A549 (cell line): ENCODE results near the gene MAGI2. TPM values are rescaled to one million over a fixed set of nuclear protein-coding genes. Genes with fewer than 3 reads are reported as not detected.
A peak's percentile ranks its signal among the peaks of the same experiment; 100 is the strongest.

Source experiments
- ATAC-seq, 2 experiments: fragments of 200-7000 bp in 1 of 2; fragments of >200 bp in 1 of 2; cut with Nextera tagmentation in 1 of 2; cut with Tn5 transposase in 1 of 2; 3 replicates each; pipeline versions ENCODE4 v1.8.0 to v1.9.1; 2018 to 2020; ENCODE audit warnings: mild to moderate bottlenecking in 1 of 2, moderate library complexity in 1 of 2
- CTCF ChIA-PET: fragments of 300-600 bp; sonication (Branson Sonifier 250); formaldehyde crosslinking; extraction: SDS; loops from one replicate; lab custom pipeline; 2021; ENCODE audit warnings: antibody characterized with exemption, inconsistent platforms; lab: Yijun Ruan, JAX
- POLR2A ChIA-PET: fragments of 350-600 bp; formaldehyde crosslinking; extraction: SDS; loops from one replicate; lab custom pipeline; 2021; ENCODE audit warnings: antibody characterized with exemption, inconsistent platforms; lab: Yijun Ruan, JAX
- DNase-seq, 2 experiments: peaks; one replicate each; pipeline versions ENCODE4 v3.0.0 to v3.0.0-alpha.2; 2011 to 2016; ENCODE audit warnings: low read depth in 1 of 2, low spot score in 1 of 2
- FAIRE-seq: peaks from 2 replicates; lab custom pipeline; 2011; peaks lifted over from hg19 to GRCh38; lab: Jason Lieb, UNC
- H3K27ac ChIP-seq, 2 experiments: fragments of >200 bp; sonication (Bioruptor Twin); formaldehyde crosslinking; 3 replicates each; pipeline ENCODE4 v1.5.1; 2016 to 2017
- H3K4me1 ChIP-seq: fragments of >200 bp; sonication (Bioruptor Twin); formaldehyde crosslinking; 3 replicates; pipeline ENCODE4 v1.6.1; 2016
- H3K4me2 ChIP-seq: fragments of >200 bp; sonication (Bioruptor Twin); formaldehyde crosslinking; 3 replicates; pipeline ENCODE4 v1.6.1; 2016
- H3K4me3 ChIP-seq: fragments of >200 bp; sonication (Bioruptor Twin); formaldehyde crosslinking; 3 replicates; pipeline ENCODE4 v1.5.1; 2016
- H3K9me3 ChIP-seq: fragments of >200 bp; sonication (Bioruptor Twin); formaldehyde crosslinking; 3 replicates; pipeline ENCODE4 v1.6.1; 2016
- BCL3 ChIP-seq: fragments of >200 bp; sonication (Bioruptor Twin); formaldehyde crosslinking; IDR thresholded peaks from 3 replicates; pipeline ENCODE4 v1.6.1; 2016
- BHLHE40 ChIP-seq: IDR thresholded peaks from 2 replicates; pipeline ENCODE4 v1.6.1; 2012; ENCODE audit warnings: low read depth, low read length, inconsistent platforms
- CBX2 ChIP-seq: fragments of 200-600 bp; sonication (generic); IDR thresholded peaks from 2 replicates; pipeline ENCODE4 v1.6.1; 2016; ENCODE audit warnings: low read depth, mild to moderate bottlenecking, borderline replicate concordance
- EP300 ChIP-seq, 2 experiments: fragments of >200 bp; sonication (Bioruptor Twin); formaldehyde crosslinking; IDR thresholded peaks; 2 replicates in 1 of 2; 3 replicates in 1 of 2; pipeline ENCODE4 v1.6.1; 2016 to 2017
- FOSB ChIP-seq: fragments of 250-450 bp; sonication (Bioruptor Pico); IDR thresholded peaks from 2 replicates; pipeline ENCODE4 v1.5.0; 2020; ENCODE audit warnings: mild to moderate bottlenecking, moderate library complexity
- FOXS1 ChIP-seq: fragments of 250-450 bp; sonication (Bioruptor Pico); IDR thresholded peaks from 2 replicates; pipeline ENCODE4 v1.5.0; 2020; ENCODE audit warnings: mild to moderate bottlenecking, moderate library complexity
- GATA3 ChIP-seq: IDR thresholded peaks from 2 replicates; pipeline ENCODE4 v1.6.1; 2012; ENCODE audit warnings: borderline replicate concordance
- HDAC2 ChIP-seq: fragments of 200-600 bp; sonication (generic); IDR thresholded peaks from 2 replicates; pipeline ENCODE4 v1.6.1; 2016
- HES2 ChIP-seq: fragments of >200 bp; sonication (Bioruptor Twin); formaldehyde crosslinking; IDR thresholded peaks from 2 replicates; pipeline ENCODE4 v1.6.1; 2016
- HOXA7 ChIP-seq: fragments of 250-450 bp; sonication (Bioruptor Pico); IDR thresholded peaks from 2 replicates; pipeline ENCODE4 v1.5.0; 2020; ENCODE audit warnings: mild to moderate bottlenecking, moderate library complexity
- HOXB5 ChIP-seq: fragments of 250-450 bp; sonication (Bioruptor Pico); IDR thresholded peaks from 2 replicates; pipeline ENCODE4 v1.5.0; 2020; ENCODE audit warnings: mild to moderate bottlenecking, moderate library complexity
- KDM5A ChIP-seq: fragments of 200-600 bp; sonication (generic); IDR thresholded peaks from 2 replicates; pipeline ENCODE4 v1.6.1; 2016; ENCODE audit warnings: antibody characterized with exemption, mild to moderate bottlenecking
- MAFK ChIP-seq: fragments of 450-650 bp; IDR thresholded peaks from 2 replicates; pipeline ENCODE4 v1.6.1; 2014; ENCODE audit not compliant: partially characterized antibody
- NFE2L2 ChIP-seq: fragments of 150-350 bp; conservative IDR thresholded peaks from 2 replicates; pipeline ENCODE4 v1.6.1; 2014; ENCODE audit warnings: low read length
- PBX3 ChIP-seq: IDR thresholded peaks from 2 replicates; pipeline ENCODE4 v1.6.1; 2012
- PHF8 ChIP-seq: fragments of 200-600 bp; sonication (generic); IDR thresholded peaks from 2 replicates; pipeline ENCODE4 v1.6.1; 2016; ENCODE audit warnings: low read depth, mild to moderate bottlenecking, antibody characterized with exemption, moderate library complexity, borderline replicate concordance
- POLR2A ChIP-seq: IDR thresholded peaks from 2 replicates; pipeline ENCODE4 v1.6.1; 2012; ENCODE audit warnings: mild to moderate bottlenecking, low read length
- POLR2AphosphoS2 ChIP-seq: conservative IDR thresholded peaks from 2 replicates; pipeline ENCODE4 v1.6.1; 2012; ENCODE audit warnings: low read length, improper control_type of control experiment, inconsistent platforms
- RARB ChIP-seq: fragments of 250-450 bp; sonication (Bioruptor Pico); IDR thresholded peaks from 2 replicates; pipeline ENCODE4 v1.8.0; 2021; ENCODE audit warnings: mild to moderate bottlenecking, moderate library complexity
- SMC3 ChIP-seq: fragments of >200 bp; sonication (Bioruptor Twin); formaldehyde crosslinking; IDR thresholded peaks from 3 replicates; pipeline ENCODE4 v1.6.1; 2018; ENCODE audit warnings: inconsistent platforms
- TFCP2L1 ChIP-seq: fragments of 250-450 bp; sonication (Bioruptor Pico); IDR thresholded peaks from 2 replicates; pipeline ENCODE4 v1.5.0; 2021; ENCODE audit warnings: mild to moderate bottlenecking
- ZC3H11A ChIP-seq: fragments of 450-650 bp; IDR thresholded peaks from 2 replicates; pipeline ENCODE4 v1.6.1; 2014; ENCODE audit warnings: antibody characterized with exemption, mild to moderate bottlenecking
- ZNF302 ChIP-seq: fragments of 250-450 bp; sonication (Bioruptor Pico); IDR thresholded peaks from 2 replicates; pipeline ENCODE4 v1.9.0; 2021; ENCODE audit warnings: inconsistent platforms, mild to moderate bottlenecking, moderate library complexity
- ZSCAN20 ChIP-seq: fragments of 250-450 bp; sonication (Bioruptor Pico); IDR thresholded peaks from 2 replicates; pipeline ENCODE4 v1.8.0; 2022; ENCODE audit warnings: mild to moderate bottlenecking, moderate library complexity
- WGBS: methylation state at CpG from one replicate; pipeline ENCODE4 v1.1.6; 2017; ENCODE audit errors: missing lambda C conversion rate; 5-methylcytosine and 5-hydroxymethylcytosine counted together
- polyA plus RNA-seq, 4 experiments: library from polyadenylated mRNA; depleted of rRNA in 3 of 4; stranded (reverse); fragments of >200 nt; fragmentation: RNase III in 1 of 4; extraction: RNeasy Plus Mini Kit Qiagen cat#74134 plus additional on column Dnase treatment in 1 of 4; gene quantifications; 2 replicates in 3 of 4; 3 replicates in 1 of 4; pipeline ENCODE4 v1.2.3, GENCODE V29; 2011 to 2017
- TF ChIP-seq, protein P1 (sequence below): IDR thresholded peaks from 2 replicates; pipeline ENCODE4 v1.6.1; 2012; ENCODE audit warnings: low read depth, borderline replicate concordance
- TF ChIP-seq, protein P2 (sequence below): fragments of >200 bp; sonication (Bioruptor Twin); formaldehyde crosslinking; IDR thresholded peaks from 3 replicates; pipeline ENCODE4 v1.5.1; 2016

MAGI2 gene
- polyA plus RNA-seq, 2 of the 4 experiments (the other 2 are of a cell fraction): 0.48 to 0.81 TPM

DNA sequence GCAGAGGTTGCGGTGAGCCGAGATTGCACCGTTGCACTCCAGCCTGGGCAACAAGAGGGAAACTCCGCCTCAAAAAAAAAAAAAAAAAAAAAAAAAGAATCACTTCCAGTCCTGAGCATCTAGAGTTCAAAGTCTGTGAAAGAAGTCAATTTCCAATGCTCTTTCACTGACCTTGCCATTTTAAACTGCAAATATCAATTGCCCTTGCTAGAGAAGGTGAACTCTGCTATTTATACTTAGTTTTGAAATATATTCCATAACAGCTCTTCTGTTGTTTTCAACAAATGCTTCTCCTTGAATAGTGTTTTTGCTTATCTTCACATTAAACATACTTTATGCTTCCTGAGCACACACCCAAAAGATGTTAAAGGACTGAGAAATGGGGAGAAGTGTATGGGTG, 1323.6 kb downstream of the MAGI2 start (continued):
- no peak for TF ChIP-seq PBX3
- TF ChIP-seq HES2: no peak
- TF ChIP-seq POLR2A: no peak

DNA sequence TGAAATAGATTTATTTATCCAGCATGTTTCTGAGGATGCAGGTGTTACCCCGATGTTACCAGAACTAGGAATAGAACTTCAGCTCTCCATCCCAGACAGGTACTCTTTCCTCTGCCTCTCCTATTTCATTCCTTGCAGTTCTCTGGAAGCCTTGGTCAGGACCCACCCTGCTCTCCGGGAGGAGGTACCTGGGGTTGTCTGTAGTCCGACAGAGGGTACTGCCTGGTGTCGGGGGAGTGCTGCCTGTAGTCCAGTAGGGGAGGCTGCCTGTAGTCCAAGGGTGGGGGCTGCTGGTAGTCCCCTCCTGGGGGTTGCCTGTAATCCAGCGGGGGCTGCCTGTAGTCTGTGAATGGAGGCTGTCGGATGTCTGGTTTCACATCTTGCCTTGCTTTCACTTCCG, 1326.5 kb downstream of the MAGI2 start:
- Histone ChIP-seq H3K4me2 (no peak overlapping the region), H3K9me3 (no peaks in the 10 kb centered on the region), H3K4me1 (peaks cover 4% of the 10 kb centered on the region; the same call in 2 of the 3 replicates), H3K4me3 (no peak overlapping the region), H3K27ac (no peak overlapping the region)
- CTCF ChIA-PET: no interaction called here
- DNase-seq: no peak
- POLR2A ChIA-PET: no interaction called here
- FAIRE-seq: no peak
- 58% methylated on average over 7 of the region's 7 CpGs for WGBS
- no peak for ATAC-seq
- TF ChIP-seq ZSCAN20 (no peak), FOXS1 (no peak), ZC3H11A (no peak), FOSB (CRISPR knock-in tag) (no peak), HDAC2 (no peak), GATA3 (no peak), BHLHE40 (no peak), HOXA7 (CRISPR knock-in tag) (no peak), KDM5A (no peak), HOXB5 (no peak), TFCP2L1 (CRISPR knock-in tag) (no peak), EP300 (IDR thresholded peaks at IDR 0.05) (no peak), CBX2 (no peak), ZNF302 (no peak), SMC3 (no peak), POLR2AphosphoS2 (no peak), BCL3 (no peak), RARB (CRISPR knock-in tag) (no peak), NFE2L2 (no peak)
- TF ChIP-seq, protein P1, sequence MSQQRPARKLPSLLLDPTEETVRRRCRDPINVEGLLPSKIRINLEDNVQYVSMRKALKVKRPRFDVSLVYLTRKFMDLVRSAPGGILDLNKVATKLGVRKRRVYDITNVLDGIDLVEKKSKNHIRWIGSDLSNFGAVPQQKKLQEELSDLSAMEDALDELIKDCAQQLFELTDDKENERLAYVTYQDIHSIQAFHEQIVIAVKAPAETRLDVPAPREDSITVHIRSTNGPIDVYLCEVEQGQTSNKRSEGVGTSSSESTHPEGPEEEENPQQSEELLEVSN: no peak

DNA sequence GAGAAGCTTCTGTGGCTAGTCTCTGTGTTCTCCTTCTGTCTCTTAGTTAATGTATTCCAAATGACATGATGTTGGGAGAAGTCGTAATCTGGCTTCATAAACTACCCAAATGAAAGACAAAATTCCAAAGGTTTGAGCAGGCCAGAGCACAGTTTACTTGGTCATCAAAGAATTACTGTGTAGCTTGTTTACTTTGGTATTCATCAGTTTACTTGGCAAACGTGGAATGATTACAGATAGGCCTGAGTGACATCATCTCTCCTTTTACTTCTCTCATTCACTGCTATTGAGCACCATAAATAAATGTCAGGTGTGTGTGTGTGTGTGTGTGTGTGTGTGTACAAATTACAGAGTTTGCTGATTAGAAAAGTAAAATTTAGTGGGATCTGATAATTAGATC, 1327.6 kb downstream of the MAGI2 start:
- DNase-seq (peak in 1 of 2 experiments; percentile 58), FAIRE-seq (no peak), ATAC-seq (peak; percentile 62 to 64; a peak in 2 of 6 replicates)
- 0% methylated on average over 2 of the region's 2 CpGs for WGBS
- CTCF ChIA-PET: no interaction called here
- Histone ChIP-seq H3K9me3 (no peaks in the 10 kb centered on the region), H3K4me1 (peaks cover 4% of the 10 kb centered on the region; the same call in 2 of the 3 replicates), H3K4me2 (peak overlapping the region; percentile 35; the same call in 2 of the 3 replicates), H3K27ac (no peak overlapping the region), H3K4me3 (no peak overlapping the region)
- POLR2A ChIA-PET: no interaction called here
- TF ChIP-seq MAFK (no peak), BHLHE40 (no peak), PHF8 (no peak), TFCP2L1 (CRISPR knock-in tag) (no peak), NFE2L2 (no peak), GATA3 (peak; percentile 79)
- TF ChIP-seq, protein P2, sequence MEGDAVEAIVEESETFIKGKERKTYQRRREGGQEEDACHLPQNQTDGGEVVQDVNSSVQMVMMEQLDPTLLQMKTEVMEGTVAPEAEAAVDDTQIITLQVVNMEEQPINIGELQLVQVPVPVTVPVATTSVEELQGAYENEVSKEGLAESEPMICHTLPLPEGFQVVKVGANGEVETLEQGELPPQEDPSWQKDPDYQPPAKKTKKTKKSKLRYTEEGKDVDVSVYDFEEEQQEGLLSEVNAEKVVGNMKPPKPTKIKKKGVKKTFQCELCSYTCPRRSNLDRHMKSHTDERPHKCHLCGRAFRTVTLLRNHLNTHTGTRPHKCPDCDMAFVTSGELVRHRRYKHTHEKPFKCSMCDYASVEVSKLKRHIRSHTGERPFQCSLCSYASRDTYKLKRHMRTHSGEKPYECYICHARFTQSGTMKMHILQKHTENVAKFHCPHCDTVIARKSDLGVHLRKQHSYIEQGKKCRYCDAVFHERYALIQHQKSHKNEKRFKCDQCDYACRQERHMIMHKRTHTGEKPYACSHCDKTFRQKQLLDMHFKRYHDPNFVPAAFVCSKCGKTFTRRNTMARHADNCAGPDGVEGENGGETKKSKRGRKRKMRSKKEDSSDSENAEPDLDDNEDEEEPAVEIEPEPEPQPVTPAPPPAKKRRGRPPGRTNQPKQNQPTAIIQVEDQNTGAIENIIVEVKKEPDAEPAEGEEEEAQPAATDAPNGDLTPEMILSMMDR: no peak
- TF ChIP-seq, protein P1: no peak
